HT1080 (cell line): ENCODE measurements around the gene POU2F1. TPM values are rescaled to one million over a fixed set of nuclear protein-coding genes. Genes with fewer than 3 reads are reported as not detected.
"Not testable (repeated sequence)": the region's sequence is repeated elsewhere in the genome, so short reads cannot be mapped to it uniquely, and the experiment has no call there.

Source experiments
- DNase-seq: peaks from one replicate; pipeline ENCODE4 v3.0.0-alpha.2; 2015; ENCODE audit warnings: low read depth
- total RNA-seq: library from RNA; depleted of rRNA; stranded (reverse); fragments of >200 nt; shearing (Covaris generic); gene quantifications from 2 replicates; pipeline ENCODE4 v1.2.3, GENCODE V29; 2014

POU2F1 gene
- total RNA-seq, 1 experiment from 2014 or later, result 5.0 TPM

DNA sequence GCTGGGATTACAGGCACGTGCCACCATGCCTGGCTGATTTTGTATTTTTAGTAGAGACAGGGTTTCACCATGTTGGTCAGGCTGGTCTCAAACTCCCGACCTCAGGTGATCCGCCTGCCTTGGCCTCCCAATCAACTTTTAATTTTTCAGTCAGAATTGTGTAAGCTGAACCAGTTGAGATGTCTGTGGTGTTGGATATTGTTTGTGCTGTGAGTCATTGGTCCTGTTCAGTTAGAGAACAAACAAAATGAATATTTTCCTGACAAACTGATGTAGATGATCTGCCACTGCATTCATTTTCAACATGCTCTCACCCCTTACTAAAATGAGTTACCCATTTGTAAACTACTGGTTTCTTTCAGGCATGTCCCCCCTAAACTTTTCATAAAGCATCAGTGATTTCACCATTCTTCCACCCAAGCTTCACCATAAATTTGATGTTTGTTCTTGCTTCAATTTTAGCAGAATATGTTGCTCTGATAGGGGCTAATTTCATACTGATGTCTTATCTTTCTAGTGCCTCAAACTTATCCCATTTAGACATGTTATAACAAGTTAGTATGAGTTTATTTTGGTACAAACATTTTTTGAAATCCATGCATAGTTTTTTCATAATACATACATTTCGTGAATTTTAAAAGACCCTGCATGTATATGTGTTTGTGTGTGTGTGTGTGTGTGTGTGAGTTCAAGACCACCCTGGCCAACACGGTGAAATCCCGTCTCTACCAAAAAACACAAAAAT is 15.2 kb upstream of the POU2F1 start:
- DNase-seq, result peak; percentile 25

DNA sequence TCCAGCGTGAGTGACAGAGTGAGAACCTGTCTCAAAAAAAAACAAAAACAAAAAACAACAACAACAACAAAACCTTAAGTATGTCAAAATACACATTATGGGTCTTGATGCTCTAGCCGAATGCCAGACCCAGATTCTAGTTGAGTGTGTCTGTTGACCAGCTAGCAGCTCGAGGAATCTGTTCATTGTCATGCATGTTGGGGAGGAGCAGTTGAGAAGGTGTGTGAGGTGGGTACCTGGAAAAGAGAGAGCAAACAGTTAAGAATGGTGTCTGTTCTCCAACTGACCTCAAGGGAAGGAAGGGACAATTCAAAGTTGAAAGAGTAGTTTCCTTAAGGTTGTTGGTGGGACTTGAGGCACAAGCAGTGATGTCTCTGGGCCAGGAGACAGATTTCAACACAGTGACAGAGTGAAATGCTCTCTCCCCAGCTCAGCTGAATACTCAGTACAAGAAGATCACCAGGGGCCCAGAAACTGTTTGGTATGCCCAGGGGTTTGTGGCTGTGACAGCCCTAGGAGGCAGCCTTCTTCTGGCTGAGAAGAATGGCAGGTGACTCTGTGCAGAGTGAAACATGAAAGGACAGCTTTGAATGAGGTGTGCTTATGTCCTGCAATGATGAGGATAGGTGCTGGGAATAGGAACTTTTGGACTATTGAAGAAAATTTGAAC is 14.4 kb upstream of the POU2F1 start:
- DNase-seq, result no peak

DNA sequence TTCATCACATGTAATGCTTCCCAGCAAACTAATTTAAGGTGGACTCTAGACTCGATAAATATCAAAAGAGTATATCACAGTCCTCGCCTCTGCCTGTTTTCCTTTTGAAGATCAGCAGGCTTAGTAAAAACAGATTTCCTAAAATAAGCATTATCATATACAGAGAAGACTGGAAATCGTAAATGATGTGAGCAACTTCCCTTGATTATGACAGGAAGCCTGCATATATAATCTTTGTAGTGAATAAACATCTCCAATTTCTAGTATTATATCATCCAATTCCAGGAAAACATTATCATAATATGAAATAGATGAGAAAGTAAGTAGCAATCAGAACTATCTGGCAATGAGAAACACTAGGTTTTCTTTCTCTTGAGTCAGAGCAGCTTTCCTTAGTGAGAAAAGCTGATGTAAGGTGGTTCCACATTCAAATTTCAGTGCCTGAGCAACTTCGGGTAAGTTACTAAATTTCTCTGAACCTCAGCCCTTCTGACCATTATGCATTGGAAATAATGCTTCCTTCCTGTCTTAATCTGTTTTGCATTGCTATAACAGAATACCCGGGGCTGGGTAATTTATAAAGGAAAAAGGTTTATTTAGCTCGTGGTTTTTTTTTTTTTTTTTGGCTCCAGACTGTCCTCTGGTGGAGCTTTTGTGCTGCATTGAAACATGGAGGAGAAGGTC is 12.6 kb upstream of the POU2F1 start:
- peak; percentile 38 for DNase-seq

DNA sequence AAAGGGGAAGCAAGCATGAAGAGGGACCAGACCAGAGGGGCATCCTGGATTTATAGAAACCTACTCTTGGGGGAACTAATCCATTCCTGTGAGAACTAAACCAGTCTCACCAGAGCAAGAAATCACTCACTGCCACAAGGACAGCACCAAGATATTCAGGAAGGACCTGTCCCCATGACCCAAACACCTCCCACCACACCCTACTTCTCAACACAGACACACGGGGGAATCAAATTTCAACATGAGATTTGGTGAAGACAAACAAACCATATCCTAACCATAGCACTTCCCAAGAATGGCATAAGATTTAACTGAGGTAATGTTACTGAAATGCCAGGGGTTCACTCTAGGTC is 12.1 kb upstream of the POU2F1 start:
- no peak for DNase-seq

DNA sequence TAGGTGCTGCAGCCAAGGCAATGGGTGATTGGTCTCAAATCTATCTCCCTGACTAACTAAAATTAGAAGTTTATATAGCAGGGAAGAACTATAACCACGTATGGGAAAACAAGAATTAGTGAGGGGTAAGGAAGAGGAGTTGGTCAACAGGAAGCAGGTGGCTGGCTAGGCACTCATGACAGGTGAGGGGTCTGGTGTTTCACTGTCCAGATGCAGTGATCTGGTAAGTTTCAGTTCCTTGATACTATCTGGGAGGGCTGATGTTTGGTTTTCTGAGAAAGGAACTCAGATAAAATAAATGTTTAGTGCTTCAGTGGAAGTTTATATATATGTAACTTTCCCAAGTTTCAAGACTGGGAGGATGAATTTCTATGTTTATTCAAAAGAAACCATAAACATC is 11.6 kb upstream of the POU2F1 start:
- DNase-seq, result no peak

DNA sequence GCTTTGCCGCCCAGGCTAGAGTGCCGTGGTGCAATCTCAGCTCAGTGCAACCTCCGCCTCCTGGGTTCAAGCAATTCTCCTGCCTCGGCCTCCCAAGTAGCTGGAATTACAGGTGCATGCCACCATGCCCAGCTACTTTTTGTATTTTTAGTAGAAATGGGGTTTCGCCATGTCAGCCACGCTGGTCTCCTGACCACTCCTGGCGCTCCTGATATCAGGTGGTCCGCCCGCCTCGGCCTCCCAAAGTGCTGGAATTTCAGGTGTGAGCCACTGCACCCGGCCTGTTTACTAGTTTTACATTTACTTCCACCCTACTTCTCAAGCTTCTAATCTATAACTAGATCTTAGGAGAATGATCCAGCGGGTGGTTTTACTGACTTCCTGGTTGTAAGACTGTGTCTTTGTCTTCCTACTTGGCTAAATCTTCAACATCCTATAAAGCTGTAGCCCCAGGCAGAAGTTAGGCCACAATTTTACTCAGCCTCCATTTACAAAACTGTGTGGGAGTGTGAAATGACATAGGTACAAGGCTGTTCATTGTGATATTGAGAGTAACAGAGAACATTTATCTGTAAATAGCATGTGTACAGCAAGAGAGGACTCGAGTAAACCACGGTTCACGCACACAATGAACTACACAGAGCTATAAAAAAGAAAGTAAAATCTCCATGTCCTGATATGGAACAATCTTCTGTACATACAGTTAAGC is 9.6 kb upstream of the POU2F1 start:
- DNase-seq, result no peak

DNA sequence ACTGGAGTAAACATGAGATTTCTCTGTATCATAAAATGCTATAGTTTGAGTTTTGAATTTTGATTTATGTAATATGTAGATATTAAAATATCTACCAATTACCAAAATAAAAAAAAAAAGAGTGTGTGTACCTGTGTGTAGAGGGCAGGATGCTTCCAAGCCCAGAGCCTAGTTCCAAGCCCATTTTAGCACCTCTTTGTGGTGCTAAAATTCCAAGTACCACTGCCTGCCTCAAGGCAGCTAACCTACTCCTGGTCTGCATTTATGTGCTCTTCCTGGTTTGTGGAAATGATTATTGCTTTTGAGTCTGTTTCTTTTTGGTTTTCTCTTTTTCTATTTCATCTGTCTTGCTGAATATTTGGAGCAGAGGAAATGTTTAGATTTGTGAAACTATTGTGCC is 8.7 kb upstream of the POU2F1 start:
- no peak for DNase-seq

DNA sequence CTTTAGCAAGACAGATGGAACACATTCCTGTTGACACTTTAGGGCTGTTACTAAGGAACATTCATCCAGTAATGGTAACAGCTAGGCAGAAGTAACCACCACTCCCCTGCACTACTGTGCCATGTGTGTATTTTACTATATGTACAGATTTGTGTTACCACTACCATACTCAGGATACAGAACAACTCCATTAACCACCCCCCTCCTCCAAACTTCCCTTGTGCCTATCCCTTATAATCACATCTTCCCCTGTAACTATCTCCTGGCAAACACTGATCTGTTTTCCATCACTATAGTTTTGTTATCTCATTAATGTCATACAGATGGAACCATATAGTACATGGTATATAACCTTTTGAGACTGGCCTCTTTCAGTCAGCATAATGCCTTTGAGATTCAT is 3.9 kb upstream of the POU2F1 start:
- no peak for DNase-seq

DNA sequence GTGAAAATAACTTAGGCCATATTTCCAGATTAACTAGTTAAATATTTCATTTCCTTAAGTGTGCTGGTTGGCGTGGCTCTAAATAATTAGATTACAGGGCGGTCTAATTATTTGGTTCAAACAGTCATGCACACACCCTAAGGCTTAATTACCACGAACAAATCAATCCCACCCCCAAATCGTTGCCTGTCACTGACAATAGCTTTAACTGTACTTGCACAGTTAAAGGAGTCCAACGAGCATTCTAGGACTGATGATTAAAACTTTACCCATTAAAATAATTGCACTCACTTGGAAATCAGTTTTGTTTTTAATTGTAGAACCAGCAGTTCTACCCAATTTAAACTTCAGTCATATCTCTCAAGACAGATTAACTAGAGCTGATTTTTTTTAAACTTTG is 1.5 kb upstream of the POU2F1 start:
- no peak for DNase-seq

DNA sequence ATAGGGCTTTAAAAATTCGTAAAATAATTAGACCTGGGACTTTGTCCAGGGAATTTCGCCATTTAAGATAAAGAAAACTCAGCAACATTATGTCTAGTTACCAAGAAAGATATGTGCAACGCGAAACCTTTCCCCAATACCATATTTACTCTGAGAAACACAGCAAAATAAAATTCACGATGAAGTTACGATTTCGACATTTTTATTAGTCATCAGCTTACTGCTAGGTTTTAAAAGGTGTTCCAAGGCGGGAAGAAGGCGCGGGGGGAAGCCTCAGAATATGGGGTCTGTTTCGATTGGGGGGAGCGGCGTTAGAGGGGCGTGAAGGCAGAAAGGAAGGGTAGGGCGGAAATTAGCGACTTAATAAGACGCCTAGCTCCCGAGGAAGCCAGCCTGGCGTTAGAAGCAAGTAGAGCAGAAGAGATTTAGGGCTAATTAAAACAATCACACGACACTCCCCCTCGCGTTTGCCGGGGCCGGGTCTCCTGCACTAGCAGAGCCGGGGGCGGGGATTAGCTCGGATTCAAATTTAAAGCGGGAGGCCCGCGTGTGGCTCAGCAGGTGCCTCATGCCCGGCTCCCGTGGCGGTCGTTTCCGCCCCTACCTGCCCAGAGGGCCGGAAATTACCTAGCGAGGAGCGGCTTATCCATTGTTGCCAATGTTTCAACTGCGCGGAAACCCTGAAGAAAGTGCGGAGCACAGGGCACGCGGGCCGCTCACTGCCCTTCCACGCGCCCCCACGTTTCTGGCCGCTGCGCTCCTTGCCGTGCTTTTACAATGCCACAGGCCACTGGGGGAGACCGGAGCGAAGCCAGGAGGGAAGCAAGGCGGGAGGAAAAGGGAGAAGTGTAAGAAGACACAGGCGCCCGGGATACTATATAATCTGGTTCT is 795 bp upstream of the POU2F1 start:
- peak; percentile 77 for DNase-seq

DNA sequence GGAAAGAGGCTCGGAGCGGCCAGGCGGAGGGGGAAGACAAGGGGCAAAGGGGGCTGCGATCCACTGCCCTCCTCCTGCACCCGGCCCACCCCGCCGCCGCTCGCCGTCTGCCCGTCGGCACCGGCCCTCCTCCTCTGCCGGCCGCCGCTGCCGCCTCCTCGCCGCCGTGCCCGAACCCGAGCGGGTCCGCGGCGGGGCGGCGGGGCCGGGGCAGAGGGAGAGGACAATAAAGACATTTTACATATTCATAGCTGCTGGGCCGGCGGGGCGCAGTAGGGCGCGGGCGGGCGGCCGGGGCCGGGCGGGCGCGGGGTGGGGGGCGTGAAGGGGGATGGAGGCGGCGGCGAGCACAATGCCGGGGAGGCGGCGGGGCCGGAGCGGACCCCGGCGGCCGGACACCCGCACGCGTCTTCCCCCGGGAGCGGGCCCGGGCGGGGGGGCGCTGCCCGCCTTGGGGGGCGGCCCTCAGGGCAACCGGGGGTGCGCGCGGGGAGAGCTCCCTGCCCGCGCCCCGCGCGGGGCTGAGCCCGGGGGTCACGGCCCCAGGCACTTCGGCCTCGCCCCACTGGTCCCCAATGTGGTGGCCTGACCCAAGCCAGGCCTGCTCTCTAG is 546 bp downstream of the POU2F1 start:
- DNase-seq, result no peak

DNA sequence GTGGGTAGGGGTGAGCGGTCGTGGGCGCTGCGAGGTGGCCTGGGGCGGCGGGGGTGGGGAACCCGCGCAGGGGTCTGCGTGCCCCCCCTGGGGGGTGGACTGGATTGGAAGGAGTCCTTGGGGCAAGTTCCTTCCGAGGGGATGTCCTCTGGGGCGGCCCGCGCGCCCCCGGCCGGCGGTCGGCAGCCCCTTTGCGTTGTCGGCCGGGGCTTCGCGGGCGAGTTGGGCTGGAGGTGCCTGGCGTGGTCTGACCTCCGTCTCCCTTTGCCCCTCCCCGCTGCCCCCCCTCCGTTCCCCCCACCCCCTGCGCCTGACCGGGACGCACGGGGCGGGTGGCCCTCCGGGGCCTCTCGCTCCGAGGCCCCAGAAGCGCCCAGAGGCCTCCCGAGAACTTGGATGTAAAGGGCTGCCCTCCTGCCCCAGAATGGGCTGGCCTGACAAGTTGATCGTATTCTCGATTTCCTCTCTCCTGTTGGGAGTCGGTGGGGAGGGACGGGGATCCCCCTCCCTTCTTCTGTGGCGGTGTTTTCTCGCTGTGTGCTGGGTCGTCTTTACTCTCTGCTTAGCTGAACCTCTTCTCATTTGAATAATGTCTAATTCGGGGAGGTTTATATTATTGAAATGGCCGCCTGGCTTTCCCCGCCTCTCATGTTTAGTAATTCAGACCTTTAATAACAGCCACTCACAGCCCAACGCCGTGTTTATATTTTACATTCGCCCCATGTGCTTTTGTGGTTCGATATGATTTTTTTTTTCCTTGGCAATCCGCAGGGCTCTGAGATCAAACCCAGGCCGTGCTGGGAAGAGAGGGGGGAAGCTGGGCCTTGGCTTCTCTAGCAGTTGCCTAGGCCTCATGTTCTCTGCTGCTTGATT is 1.3 kb downstream of the POU2F1 start:
- peak; percentile 82 for DNase-seq

DNA sequence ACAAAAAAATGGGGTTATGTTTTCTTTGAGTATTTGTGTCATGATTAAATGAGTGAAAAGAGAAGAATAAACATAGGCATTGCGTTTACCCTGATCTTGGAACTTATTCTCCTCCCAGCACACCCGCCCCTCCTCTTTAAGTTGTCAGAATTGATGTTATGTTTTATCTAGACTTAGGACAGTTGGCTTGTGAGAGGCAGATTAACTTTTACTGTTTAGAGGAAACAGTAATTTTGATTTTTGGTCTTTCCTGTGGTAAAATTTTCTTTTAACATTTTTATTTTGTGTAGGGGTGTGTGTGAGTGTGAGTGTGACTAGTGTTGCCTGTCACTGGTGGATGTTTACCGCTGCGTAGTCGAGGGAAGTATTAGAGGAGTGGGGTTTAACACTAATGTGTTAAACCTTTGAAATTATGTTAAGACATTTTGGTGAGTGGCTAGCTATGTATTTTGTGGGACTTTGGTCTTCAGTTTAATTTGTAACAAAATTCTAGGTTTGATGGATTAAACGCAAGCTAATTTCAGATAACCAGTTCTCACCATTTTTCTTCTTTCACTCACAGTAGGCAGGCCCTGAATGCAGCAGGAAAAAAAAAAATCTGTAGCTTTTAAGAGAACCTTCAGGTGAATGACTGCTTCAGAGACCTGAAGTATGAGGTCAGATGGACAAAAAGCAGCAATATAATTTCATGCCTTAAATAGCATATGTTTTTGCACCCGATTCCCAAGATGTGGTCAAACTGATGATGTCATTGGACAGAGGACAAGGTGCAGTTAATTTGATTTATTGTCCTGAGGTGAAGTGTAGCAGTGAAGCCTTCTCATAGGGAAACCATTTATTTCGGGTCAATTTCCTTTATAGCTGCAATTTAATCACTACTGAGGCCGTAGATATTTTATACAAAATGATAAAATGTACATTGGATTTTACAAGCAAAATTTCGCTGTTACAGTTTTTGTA is 2.7 kb downstream of the POU2F1 start:
- DNase-seq, result no peak

DNA sequence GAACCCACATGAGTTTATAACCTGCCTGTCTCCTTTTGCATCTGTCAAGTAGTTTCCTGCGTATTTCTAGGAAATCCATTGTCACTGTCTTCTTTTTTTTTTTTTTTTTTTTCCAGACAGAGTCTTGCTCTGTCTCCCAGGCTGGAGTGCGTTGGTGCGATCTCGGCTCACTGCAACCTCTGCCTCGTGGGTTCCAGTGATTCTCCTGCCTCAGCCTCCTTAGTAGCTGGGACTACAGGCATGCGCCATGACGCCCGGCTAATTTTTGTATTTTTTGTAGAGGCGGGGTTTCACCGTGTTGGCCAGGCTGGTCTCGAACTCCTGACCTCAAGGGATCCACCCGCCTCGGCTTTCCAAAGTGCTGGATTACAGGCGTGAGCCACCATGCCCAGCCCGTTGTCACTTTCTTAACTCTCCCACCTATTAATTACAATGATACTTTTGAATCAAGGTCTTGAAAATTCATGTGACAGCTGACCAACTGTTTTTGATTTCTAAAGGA is 4.1 kb downstream of the POU2F1 start:
- DNase-seq, result not testable (repeated sequence)

DNA sequence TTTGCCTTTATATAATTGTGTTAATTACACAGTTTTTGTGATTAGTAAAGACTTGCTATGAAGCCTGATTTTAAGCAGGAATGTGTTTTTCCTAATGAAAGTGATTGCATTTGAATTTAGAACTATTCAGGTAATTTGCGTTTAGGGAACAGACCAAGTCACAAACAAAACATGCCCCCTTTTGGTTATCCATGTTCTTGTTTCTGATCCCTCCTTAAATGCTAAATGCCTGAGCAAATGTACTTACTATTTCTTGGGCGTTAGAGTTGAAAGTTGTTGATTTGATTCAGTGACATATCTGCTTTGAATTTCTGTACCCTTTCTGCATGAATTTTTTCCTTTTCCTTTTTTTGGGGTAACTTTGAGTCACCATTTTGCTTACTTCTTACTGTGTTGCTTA is 5.2 kb downstream of the POU2F1 start:
- DNase-seq, result no peak

DNA sequence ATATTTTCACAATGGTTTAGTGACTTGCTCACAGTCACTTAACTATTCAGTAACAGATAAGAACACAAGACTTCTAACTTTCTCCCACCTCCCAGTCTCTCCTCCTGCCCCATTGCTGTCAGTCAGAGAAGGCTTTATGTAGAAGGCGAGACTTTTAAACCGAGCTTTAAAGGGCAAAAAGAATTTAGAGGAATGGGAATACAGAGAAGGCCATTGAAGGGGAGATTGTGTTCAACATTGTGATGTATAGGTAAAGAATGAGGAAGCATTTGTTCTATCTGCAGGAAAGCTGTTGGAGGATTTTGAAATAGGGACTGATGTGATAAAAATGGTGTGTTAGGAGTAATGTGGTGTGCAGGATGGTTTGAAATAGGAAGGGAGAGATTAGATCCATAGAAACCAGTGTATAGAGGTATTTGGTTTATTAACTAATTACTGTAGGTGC is 7.3 kb downstream of the POU2F1 start:
- DNase-seq, result no peak

DNA sequence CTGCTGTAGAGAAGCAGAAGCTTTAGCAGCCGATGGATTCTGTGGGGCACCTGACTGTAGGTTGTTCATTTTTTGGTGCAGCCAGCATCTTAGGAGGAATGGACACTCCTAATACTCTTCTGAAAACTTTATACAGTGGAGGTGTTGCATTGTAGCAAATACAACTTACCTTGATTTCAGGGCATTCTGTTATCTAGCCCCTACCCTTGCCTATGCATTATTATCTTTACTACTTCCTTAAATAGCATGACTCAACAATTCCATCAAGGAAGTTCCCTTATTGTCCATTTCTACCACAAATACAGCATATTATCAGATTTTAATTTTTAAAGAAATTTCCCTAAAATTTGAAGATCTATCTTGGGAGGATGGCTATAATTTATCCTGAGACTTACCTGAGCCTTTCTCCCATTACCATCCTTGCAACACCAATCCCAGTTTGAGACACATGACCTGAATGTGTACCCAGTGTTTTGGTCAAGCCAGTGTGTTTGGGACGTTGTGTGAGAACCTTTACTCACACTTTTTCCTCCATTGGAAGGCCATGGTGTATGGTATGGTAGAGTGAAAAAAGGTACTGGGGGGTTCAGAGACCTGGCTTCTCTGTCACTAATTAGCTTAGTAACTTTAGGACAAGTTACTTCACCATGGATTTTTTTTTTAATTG is 9.2 kb downstream of the POU2F1 start:
- DNase-seq, result no peak

DNA sequence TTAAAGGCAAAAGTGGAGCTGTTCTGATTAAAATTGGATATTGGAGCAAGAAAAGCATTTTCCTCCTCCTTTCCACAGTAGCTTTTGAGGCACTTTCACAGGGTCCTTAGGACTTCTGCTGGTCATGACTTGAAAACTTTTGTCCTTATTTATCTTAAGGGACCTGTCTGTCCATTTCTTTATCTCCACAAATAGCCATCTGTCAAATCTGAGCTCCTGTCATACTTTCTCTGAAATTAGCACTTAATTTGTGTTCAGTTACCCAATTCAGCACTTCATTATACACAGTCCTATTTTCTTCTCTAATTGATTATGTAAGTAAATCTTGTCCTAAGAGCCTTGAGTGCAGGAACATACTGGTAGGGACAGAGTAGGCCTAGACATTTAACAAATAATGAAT is 9.8 kb downstream of the POU2F1 start:
- no peak for DNase-seq
